Lower leg skin (tissue), 3 donors: ENCODE data around the gene SHROOM3.

ENCODE experiments used
- CTCF ChIP-seq, 3 donors: fragments of 450-650 bp; IDR thresholded peaks; one replicate each; pipeline ENCODE4 v1.5.1; 2016; ENCODE audit warnings: antibody characterized with exemption in 3 of 3, mild to moderate bottlenecking in 3 of 3, moderate library complexity in 2 of 3
- POLR2A ChIP-seq, 2 donors: fragments of 450-650 bp; IDR thresholded peaks; one replicate each; pipeline ENCODE4 v1.6.1; 2016 to 2017; ENCODE audit warnings: antibody characterized with exemption in 2 of 2, mild to moderate bottlenecking in 1 of 2, moderate library complexity in 1 of 2

- no peak for TF ChIP-seq CTCF (IDR thresholded peaks at IDR 0.05)
- TF ChIP-seq POLR2A (IDR thresholded peaks at IDR 0.05) = no peak
Observed at GRCh38 chr4:76620723-76621468, 185.9 kb downstream of the SHROOM3 start.
